DND-41 (cell line): Measurements from ENCODE around the gene MOB3B.
"Not testable (repeated sequence)": the region's sequence is repeated elsewhere in the genome, so short reads cannot be mapped to it uniquely, and the experiment has no call there.

Source experiments
- CTCF ChIP-seq: IDR thresholded peaks from 2 replicates; pipeline ENCODE4 v1.5.1; 2012; ENCODE audit warnings: borderline replicate concordance, low read length, moderate library complexity, mild to moderate bottlenecking; ENCODE audit not compliant: poor library complexity, severe bottlenecking; ENCODE audit errors: extremely low read depth
- EZH2 ChIP-seq: IDR thresholded peaks from 3 replicates; pipeline ENCODE4 v1.6.1; 2012; ENCODE audit warnings: borderline replicate concordance, low read depth, mild to moderate bottlenecking, moderate library complexity, low read length, inconsistent platforms; ENCODE audit not compliant: severe bottlenecking

DNA sequence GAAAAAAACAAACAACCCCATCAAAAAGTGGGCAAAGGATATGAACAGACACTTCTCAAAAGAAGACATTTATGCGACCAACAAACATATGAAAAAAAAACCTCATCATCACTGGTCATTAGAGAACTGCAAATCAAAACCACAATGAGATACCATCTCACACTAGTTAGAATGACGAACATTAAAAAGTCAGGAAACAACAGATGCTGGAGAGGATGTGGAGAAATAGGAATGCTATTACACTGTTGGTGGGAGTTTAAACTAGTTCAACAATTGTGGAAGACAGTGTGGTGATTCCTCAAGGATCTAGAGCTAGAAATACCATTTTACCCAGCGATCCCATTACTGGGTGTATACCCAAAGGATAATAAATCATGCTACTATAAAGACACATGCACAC, 28.7 kb downstream of the MOB3B start:
- not testable (repeated sequence) for TF ChIP-seq CTCF, EZH2
